ENCODE results near the gene PRPF40A.

PRPF40A gene

DNA sequence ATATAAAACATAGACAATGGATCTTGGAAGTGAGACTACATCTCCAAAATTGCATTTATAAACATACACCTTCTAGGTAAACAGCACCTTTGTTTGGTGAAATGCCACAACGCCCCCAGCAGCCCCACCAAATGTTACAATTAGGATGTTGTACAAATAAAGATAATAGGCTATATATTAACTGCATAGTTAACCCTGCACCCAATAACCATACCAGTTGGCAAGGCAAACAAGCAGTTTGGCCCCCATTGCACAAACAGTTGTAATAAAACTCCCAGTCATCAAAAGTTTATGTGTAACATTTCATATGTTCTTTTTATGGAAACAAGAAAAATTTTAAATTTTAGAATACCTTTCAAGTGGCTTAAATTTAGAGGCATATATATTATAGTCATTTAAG is 67.3 kb downstream of the PRPF40A start:
- DNase-seq (ENCODE audit: low spot score), result no peak

DNA sequence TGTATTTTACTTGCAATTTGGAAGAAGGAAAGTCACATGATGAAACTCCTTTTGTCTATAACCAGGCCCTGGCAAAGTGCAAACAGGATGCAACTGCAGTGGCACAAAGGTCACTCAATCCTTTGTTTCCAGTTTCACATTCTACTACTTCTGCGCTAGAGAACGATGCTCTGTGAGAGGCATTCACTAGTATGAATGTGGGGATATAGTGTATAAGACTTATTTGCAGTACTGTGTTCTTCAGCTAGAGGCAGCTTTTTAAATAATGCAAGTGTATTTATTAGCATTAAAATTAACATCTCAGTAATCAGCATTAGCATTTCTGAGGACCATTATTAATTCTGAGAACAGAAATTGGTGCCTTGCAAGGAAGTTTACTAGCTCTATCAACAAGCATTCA is 68.9 kb downstream of the PRPF40A start:
- DNase-seq (ENCODE audit: low spot score), result no peak

DNA sequence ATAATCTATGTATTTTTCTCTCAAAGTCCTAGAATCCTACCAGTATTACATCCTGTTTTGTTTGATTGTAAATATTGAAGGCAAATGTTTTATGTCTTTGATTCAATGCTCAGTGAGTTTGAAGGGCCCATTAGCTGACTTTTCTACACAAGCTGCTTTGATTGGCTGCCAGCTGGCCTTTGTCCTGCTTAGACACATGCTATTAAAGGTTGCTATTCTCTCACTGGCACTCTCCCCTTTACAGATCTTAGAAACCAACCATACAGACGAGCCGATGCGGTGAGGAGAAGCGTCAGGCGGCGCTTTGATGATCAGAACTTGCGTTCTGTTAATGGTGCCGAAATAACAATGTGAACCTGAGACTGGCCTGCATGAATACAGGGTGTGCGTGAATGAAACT is 69.7 kb downstream of the PRPF40A start:
- DNase-seq (ENCODE audit: low spot score), result no peak

DNA sequence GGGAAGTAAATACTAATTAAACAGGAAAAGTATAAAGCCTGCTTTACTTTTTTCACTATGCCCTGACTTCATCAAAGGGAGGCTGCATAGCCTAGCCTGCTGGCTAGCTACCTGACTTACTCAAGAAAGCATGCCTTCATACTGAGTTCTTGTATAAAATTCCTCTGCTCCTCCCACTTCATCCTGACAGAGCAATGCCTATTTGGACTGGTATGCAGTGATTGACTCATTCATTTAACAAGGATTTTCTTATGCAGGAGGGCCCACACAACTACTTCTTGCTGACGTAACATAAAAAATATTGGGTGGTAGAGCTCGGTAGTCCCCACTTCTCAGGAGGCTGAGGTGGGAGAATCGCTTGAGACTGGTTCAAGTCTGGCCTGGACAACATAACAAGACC is 70.5 kb downstream of the PRPF40A start:
- DNase-seq (ENCODE audit: low spot score), result no peak

DNA sequence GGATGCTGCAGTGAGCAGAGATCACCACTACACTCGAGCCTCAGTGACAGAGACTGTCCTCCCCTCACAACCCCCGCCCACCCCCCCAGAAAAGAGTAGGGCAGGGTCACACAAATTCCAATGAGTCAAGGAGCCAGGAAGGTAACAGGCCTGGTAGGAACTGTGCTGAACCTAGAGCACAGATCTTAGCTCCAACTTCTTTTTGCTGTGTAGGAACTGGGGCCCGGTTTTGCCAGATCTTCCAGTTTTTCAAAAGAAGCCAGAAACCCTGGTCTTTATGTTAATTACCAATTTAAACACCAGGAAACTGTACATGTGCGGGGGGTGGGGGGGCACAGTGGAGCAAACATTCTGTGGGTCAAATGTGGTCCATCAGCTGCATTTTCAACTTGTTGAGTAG is 71.0 kb downstream of the PRPF40A start:
- no peak for DNase-seq (ENCODE audit: low spot score)

DNA sequence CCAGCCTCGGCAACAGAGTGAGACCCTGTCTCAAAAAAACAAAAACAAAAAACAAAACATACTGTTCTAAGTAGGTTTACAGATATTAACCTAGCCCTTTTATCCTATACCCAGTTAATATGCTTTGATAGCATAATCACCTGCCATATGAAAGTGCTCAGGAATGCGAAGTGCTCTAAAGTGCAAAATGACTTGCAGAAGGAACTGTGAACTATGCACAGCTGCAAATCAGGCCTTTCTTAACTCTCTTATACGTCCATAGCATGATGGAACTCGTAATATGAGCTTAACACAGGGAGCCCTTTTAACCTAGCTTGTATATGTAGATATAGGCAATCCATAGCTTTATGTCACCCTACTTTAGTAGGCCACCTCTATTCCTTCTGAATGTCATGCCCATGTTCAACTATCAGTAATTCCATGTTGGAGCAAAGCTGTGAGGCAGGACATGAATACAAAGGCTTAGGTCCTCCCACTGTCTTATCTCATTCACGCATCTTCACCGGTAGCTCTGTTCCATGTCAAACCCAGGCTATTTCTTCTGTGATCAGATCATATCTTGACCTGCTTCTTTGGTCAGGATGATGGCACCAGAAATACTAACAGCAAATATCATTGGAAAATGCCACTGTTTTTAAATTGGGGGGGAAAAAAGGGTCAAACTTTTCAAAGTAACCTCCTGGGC is 72.9 kb downstream of the PRPF40A start:
- no peak for DNase-seq (ENCODE audit: low spot score)

DNA sequence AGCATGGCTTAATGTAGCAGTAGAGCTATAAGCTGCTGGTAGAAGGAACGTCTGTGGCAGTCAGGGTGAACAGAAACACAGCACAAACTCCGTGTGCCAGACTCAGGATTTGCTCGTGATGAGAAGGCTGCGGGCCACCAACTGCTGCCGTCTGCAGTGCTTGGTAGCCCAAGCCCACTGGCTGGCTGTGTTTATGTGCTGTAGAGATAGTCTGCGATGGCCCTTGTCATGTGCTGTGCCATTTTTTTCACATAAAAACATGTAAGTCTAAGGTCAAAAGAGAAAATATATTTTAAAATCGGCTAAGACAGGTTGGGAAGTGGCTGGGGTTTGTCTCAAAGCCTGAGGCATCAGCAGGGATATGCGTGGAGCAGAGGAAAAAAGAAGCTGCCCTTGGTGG is 78.7 kb downstream of the PRPF40A start:
- DNase-seq (ENCODE audit: low spot score), result no peak

DNA sequence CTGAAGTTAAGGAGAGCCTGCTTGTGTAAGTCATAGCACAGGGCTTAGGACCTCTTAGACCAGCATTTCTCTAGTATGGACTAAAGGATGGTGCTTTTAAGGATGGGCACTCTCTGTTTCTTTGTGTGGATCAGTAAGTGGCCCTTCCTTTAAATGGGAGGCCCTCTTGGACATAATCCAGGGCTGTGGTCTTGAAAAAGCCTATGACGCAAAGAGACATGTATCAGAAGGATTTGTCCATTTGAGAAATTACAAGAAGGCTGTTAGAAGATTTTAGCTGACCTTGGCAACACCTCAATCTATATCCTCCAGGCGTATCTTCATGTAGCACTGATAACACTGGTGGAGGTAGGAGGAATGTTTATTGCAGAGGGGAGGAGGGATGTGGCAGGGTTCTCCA is 79.2 kb downstream of the PRPF40A start:
- DNase-seq (ENCODE audit: low spot score), result no peak

DNA sequence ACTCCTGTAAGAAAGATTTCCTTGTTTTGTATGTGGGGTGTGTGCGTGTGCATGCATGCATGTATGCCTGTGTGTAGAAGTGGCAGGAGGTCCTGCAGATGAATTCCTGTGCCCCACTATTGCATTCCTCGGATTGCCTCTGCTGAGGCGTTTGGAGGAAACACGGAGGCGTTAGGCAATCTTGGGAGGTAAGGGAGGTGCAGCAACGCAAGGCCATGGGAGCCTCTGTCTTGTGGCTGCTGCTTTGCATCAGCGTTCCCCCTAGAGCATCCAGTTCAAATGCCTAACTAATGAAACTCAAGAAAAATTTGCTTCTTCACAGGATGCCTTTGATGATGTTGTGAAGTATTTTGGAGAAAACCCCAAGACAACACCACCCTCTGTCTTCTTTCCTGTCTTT is 80.0 kb downstream of the PRPF40A start:
- DNase-seq (ENCODE audit: low spot score), result no peak

DNA sequence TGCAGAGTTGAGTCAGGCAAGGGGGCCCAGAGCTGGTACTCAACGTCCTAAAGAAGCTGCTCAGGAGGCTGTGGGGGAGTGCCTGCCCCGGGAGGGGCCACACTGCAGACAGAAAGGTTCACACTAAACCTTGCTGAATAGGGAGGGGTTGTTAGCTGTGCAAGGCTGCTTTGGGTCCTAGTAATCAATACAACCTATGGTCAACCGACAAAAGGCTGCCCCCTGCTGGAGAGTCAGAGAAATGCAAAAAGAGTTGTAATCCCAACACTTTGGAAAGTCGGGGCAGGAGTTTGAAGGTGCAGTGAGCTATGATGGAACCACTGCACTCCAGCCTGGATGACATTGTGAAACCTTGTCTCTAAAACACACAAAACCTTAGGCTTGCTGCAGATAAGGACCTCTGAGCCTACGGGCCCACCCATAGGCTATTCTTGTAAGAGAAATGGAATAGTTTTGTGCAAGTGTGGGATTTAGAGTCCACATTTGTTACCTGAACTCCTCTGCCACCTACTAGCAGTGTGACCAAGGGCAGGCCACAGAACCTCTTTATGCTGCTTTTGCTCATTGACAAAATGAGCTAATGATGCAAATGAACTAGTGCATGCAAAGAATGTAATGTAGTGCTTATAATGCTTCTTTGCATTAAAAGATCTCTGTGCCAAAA is 81.5 kb downstream of the PRPF40A start:
- DNase-seq (ENCODE audit: low spot score), result peak; percentile 59

DNA sequence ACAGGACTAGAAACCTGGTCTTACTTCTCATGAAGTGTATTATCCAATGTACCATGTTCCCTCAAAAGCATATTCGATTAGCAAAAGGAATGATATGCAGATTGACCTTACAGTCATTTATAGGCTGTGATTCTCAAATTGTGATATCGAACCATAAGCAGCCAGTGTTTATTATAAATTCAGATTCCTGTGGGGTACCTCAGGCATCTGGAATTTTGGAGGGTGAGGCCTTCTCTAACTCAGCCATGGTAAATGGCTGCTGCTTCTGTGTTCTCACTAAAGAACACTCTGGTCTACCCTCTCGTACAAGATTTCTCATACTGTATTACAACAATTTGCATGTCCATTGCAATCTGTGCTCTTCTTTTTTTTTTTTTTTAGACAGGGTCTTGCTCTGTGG is 84.5 kb downstream of the PRPF40A start:
- DNase-seq (ENCODE audit: low spot score), result no peak

DNA sequence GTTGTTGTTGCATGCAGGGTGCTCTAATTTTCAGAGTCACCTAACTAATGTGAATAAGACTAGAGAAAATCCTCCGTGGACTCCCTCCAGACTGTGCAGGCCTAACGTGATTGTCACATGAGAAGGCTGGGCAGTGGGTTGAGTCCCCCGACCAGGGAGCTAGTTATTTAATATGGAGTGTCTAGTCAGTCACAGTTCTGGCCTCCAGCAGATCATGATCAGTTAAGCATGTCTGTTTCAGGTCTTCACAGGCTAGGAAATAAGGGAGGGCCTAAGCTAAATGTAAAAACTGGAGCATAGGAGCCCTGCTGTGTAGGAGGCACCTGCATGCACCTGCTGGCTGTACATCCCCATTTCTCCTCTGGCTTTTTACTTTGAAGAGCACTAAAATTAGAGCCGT is 86.8 kb downstream of the PRPF40A start:
- no peak for DNase-seq (ENCODE audit: low spot score)

DNA sequence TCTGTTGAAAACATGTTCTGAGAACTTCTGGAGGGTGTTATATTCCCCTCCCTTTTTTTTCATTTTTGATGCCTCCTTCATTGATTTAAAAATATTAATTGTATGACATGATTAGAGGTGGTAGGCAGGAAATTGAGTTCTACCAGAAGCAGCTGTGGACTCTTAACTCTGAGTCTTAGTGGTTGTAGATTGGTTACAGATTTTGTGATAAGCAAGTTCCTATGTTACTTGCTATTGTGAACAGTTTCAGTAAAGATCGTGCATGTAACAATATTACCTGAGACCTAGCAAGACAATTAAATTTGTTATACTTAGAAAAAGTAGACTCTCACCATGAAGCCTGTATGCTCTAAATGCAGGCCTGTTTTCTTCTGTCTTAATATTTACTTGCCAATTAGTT is 88.1 kb downstream of the PRPF40A start:
- no peak for DNase-seq (ENCODE audit: low spot score)

DNA sequence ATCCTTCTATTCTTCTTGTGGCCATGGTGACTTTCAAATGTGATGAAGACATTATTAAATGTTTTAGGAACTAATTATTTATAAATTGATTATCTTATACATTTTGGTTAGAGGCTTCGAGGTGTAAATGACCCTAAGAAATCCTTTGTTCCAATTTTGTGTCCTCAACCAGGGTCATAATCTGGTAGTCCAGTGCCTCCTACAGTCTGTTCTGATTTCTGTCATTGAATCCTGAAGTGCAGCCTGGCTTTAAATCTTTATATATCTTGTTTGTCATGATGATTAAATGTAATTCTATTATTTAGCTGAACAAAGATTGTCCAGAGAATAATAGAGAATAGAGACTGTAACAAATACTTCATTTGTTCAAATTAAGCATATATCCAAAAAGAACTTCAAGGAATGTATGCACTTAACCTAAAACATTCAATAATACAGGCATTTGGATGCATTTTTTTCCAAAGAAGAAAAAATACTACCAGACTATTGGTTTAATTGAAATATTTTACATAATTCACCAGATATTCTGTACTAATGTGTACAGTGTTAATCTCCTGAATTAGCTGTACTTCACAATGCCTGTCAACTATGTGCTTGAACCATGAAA is 89.8 kb downstream of the PRPF40A start:
- DNase-seq (ENCODE audit: low spot score), result no peak

DNA sequence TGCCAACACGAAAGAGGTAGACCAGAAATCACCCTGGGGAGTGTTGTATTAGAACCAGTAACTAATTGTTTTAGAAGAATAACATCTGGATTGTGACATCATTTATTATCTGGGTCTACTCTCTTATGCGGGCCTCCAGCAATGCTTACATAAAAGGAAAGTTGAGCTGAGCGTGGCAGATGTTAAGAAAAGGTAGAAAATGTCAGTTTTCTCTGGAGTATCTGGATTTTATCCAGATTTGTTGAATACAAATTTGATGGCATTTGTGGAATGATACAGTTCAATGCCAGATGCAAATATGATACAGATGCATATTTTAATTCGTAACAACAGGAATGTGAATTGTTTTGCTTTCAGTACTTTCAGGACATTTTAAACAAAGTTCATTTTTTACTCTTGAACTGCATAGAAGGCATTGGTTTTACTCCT is 90.3 kb downstream of the PRPF40A start:
- no peak for DNase-seq (ENCODE audit: low spot score)

DNA sequence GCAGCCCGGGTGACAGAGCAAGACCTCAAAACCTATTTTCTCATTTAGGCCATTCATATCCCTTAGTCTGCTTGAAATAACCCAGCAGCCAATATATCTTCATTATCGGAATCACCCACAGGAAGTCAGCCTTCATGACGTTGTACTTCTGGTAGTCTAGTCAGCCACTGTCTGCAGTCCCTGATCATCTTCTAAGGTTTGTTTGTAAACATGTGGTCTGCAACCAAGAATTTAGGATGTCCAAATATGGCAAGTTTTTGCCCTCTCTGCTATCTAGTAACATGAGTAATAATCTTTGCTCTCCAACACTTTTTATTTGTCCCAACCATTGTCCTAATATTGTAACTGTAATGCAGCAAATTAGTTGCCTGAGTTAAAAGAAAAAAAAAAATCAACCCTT is 92.5 kb downstream of the PRPF40A start:
- no peak for DNase-seq (ENCODE audit: low spot score)

DNA sequence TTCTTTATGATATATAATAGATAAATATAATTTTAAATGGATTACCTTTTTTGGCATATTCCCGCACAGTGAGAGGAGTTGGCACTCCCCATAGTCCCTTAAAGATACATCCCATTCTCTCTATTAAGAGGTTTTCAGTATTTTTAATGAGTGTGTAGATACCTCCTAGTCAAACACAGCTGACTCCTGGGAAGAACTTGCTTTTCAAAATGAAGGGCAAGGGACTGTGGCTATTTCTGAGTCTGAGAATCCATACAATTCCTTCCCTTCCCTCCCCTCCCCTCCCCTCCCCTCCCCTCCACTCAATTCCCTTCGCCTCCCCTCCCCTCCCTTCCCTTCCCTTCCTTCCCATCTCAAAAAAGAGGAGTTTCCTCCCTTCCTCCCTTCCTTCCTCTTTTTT is 93.5 kb downstream of the PRPF40A start:
- DNase-seq (ENCODE audit: low spot score), result no peak

DNA sequence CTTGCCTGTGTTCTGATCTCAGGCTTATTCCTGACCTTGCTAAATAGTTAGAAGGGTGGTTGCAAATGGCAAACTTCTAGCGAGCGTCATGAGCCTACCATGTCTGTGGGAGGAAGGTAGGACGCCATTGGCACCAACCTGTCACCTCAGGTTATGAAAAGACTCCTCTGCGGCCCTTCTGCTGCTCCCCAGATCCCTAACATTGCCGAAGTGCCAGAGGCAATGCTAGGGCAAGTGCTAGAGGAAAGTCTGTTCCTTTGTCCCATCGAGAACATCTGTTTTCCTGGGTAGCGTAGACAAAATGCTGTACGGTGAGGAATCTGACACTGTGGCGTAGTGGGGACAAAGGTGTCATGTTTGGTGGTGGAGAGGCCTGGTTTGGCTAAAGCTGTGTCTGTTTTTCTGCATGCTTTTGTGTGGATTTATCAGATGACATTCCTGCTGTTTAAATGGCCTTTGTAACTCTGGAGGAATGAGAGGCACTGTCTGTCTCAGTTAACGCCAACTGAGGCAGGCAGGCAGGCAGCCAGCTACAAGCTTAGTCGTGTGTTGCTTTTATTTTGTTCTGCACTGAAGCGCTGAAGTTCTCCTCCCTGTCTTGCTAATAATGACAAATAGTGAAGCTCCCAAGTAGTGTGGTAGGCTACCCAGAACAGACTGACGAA is 94.1 kb downstream of the PRPF40A start:
- DNase-seq (ENCODE audit: low spot score), result no peak

DNA sequence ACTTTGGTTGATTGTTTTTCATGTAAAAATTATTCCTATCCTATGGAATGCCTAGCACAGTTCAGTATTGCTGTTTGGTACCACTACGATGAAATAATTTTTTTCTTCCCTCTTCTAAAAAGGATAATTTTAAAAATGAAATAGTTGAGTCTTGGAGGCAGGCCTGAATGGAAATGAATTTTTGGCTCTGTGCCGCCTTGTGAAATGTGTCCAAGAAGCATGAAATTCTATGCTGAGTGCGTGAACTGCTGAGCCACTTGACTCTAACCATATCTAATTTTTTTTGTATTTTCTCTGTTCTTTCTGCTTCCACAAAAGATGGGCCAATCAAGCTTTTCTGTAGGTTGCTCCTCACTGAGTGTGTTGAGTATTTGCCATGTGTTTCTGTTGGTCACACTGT is 95.0 kb downstream of the PRPF40A start:
- no peak for DNase-seq (ENCODE audit: low spot score)

DNA sequence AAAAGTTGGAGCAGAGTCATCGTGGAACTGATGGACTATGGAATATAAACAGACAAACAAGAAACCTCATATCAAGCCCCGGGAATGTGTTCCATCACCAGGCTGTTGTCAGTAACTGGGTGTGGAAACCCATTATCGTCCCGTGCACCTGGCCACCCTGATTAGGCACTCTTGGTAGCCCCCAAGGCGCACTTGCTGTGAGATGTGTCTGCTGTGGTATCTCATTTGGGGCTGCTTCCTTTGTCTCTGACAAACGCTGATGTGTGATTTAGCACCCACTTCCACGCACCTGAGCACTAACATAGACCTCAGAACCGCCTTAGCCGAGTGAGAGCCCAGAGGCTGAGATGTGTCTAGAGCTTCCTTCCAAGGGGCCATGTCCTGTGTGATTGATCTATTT is 96.3 kb downstream of the PRPF40A start:
- no peak for DNase-seq (ENCODE audit: low spot score)

DNA sequence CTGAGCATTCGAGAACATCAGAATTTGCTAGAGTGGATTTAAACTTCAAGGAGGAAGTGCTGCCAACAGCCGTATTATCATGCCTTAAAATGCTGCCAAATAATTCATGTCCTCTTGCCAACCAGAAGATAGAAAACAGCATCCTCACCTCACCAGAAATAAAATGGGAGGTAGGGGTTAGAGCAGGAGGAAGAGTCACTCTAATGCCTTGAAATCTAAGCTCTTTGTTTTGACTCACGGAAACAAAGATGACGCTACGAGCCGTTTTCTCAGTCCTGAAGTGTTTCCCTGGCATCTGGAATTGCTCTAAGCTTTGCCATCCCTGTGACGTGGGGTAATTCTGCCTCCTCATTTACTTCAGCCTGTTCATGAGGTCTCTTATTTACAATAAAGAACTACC is 97.1 kb downstream of the PRPF40A start:
- DNase-seq (ENCODE audit: low spot score), result no peak

DNA sequence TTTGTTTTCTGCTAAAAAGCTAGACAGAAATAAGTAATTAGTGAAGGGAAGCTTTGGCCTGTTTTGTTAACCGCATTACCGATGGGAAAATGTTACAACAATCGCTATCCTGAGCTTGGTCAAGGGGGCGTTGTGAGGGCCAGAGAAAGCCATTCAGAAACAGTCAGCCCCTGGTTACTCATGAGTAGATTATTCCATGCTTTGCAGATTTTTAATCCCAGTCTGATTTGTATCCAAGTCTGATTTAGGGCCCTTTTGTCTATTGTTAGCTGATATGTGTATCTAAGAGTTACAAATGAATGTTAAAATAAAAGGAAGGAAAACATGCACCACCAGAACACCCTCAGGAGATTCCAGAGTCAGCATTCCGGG is 99.1 kb downstream of the PRPF40A start:
- DNase-seq (ENCODE audit: low spot score), result no peak

All from germinal center (tissue), 1 donor.